ENCODE measurements around the gene C5orf52.
"Not testable (repeated sequence)": the region's sequence is repeated elsewhere in the genome, so short reads cannot be mapped to it uniquely, and the experiment has no call there.

C5orf52 gene

DNA sequence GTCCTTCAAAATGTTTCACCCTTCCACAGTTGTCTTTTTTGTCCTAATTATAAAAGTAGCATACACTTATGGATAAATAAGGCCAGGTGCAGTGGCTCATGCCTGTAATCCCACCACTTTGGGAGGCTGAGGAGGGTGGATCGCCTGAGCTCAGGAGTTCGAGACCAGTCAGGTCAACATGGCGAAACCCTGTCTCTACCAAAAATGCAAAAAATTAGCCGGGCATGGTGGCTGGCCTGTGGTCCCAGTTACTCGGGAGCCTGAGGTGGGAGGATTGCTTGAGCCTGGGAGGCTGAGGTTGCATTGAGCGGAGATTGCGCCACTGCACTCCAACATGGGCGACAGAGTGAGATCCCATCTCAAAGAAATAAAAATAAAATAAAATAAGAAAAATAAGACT lies 1.6 kb downstream of the C5orf52 start:
- no peak for DNase-seq
- in situ Hi-C loops (cut with MboI; ENCODE audit: low pct_unique_long_range_greater_than_20kb, low sequenced_read_pairs): no loop called here

DNA sequence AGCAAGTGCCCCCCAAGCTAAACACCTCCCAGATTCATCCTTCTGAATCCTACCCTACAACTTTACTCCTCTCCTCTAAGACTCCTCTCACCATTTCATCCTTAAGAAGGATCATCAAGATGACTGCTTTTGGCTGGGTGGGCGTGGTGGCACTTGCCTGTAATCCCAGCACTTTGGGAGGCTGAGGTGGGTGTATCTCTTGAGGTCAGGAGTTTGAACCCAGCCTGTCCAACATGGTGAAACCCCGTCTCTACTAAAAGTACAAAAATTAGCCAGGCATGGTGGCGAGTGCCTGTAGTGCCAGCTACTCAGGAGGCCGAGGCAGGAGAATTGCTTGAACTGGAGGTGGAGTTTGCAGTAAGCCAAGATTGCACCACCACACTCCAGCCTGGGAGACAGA lies 3.0 kb downstream of the C5orf52 start:
- in situ Hi-C loops (cut with MboI; ENCODE audit: low pct_unique_long_range_greater_than_20kb, low sequenced_read_pairs); DNase-seq: not testable (repeated sequence)

DNA sequence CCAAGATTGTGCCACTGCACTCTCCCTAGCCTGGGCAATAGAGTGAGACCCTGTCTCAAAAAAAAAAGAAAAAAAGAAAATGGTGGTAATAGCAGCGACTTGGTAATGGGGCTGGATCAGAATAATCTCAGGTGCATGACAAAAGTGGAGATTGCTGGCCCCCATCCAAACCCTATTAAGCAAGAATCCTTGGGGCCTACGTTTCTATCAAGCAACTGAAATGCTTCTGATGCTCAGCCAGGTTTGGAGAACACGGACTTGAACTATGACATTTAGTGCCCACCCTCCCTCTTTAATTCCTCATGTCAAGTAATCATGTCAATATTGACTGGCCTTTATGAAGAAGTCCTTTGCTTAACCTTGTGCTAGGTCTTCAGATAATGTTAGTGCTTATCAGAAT lies 6.6 kb downstream of the C5orf52 start:
- in situ Hi-C loops (cut with MboI; ENCODE audit: low pct_unique_long_range_greater_than_20kb, low sequenced_read_pairs): no loop called here
- no peak for DNase-seq

DNA sequence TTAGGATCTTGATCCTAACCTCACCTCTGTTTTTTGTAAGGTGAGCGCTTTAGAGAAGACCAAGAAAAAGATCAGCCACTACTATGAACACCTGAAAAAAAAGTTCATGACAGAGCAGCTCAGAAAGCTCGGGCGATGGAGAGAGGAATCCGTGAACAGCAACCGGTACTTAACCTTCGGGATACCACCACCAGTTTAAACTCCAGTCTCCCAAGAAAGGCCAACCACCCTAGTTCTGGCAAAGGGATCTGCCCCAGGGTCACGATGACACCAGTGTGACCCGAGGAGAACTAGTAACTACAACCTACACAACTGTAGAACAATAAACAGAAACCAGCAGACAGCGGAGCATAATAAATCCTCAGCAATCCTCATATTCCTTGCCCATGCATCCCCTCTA lies 8.5 kb downstream of the C5orf52 start:
- no peak for DNase-seq
- in situ Hi-C loops (cut with MboI; ENCODE audit: low pct_unique_long_range_greater_than_20kb, low sequenced_read_pairs): no loop called here

DNA sequence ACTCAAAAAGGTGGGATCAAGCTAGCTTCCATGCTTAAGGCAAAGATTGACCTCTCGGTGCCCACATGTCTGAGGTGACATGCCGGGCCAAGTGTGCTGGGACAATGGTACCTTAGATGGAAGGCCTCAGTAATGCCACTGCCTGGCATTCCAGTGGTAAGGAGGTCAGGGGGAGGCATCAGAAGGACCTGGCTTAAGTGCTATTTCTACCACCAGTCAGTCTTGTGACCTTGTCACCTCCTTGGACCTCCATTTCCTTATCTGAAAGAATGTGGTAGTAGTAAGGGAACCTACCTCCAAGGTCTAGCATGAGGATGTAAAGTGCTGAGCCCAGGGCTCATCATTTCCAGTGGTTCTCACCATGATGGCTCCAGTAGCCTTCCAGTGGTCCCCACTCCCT lies 8.9 kb downstream of the C5orf52 start:
- DNase-seq: no peak
- in situ Hi-C loops (cut with MboI; ENCODE audit: low pct_unique_long_range_greater_than_20kb, low sequenced_read_pairs): no loop called here

DNA sequence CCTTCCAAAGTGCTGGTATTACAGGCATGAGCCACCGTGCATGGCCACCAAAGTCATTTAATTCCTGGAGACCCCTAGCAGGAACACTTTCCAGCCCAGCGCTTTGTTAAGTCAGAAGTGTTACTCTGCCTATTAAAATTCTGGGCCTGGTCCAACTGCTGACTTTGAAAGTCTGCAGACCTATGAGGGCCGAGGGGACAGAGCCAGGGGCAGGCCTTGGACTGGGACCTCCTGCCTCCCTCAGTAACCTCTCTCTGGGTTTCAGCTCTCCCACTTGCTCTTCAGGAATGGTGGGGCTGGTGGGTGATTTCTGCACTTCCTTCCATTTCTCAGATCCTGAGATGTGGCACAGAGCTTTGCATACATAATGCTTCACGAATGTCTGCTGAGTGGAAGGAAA lies 9.7 kb downstream of the C5orf52 start:
- no peak for DNase-seq
- in situ Hi-C loops (cut with MboI; ENCODE audit: low pct_unique_long_range_greater_than_20kb, low sequenced_read_pairs): no loop called here

DNA sequence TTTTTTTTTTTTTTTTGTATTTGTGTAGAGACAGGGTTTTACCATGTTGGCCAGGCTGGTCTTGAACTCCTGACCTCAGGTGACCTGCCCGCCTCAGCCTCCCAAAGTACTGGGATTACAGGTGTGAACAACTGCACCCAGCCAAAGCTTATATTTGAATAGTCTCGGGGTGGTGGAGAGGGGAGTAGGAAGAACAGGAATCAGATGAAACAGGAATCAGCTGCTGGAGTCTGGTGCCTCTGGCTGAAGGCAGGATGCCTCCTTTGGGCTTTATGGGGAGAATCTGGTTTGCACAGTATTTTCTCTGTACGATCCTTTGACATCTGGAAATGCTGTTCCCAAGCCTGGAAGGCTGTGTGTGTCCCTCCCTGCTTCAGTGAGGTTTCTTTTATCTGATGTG lies 10.9 kb downstream of the C5orf52 start:
- in situ Hi-C loops (cut with MboI; ENCODE audit: low pct_unique_long_range_greater_than_20kb, low sequenced_read_pairs): no loop called here
- DNase-seq: no peak

DNA sequence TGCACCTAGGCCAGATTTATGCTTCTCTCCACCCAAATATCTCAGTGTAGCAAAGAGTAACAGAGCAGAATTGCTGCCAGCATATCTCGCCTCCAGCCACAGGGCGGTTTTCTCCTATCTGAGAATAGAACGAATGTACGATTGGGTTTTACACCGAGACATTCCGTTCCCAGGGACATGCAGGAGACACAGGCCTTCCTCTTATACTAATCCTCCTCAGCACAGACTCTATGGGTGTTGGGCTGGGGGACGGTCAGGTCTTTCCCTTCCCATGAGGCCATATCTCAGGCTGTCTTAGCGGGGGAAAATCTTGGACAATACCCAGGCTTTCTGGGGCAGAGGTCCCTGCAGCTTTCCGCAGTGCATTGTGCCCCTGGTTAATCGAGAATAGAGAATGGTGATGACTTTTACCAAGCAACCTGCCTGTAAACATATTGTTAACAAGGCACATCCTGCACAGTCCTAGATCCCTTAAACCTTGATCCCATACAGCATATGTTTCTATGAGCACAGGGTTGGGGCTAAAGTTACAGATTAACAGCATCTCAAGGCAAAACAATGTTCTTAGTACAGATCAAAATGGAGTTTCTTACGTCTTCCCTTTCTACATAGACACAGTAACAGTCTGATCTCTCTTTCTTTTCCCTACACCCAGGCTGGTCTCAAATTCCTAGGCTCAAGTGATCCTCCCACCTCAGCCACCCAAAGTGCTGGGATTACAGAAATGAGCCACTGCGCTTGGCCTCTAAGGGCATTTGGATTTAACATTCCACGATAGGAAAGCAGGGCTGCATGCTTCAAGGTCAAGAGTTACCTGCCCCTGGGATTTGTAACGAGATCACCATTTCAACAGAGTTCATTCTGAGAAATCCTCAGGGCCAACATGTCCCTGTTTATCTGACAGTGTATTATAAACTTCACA lies 15.2 kb downstream of the C5orf52 start:
- in situ Hi-C loops (cut with MboI; ENCODE audit: low pct_unique_long_range_greater_than_20kb, low sequenced_read_pairs); DNase-seq: not testable (repeated sequence)

DNA sequence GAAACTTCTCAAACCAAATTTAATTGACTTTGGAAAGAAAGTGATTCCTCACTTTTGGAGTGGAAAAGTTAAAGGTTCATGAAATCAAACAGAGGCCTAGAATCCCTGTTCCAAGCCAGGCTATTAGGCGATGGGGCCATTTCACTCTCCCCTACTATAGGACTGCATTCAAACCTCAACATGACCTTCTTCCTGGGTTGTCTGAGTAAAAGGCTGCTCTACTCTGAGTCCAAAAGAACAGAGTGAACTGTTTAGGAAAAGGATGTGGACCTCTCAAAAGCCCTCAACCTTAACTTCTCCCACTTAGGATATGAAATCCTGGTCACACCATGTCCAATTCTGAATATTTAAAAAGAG lies 15.8 kb downstream of the C5orf52 start:
- no peak for DNase-seq
- in situ Hi-C loops (cut with MboI; ENCODE audit: low pct_unique_long_range_greater_than_20kb, low sequenced_read_pairs): no loop called here

DNA sequence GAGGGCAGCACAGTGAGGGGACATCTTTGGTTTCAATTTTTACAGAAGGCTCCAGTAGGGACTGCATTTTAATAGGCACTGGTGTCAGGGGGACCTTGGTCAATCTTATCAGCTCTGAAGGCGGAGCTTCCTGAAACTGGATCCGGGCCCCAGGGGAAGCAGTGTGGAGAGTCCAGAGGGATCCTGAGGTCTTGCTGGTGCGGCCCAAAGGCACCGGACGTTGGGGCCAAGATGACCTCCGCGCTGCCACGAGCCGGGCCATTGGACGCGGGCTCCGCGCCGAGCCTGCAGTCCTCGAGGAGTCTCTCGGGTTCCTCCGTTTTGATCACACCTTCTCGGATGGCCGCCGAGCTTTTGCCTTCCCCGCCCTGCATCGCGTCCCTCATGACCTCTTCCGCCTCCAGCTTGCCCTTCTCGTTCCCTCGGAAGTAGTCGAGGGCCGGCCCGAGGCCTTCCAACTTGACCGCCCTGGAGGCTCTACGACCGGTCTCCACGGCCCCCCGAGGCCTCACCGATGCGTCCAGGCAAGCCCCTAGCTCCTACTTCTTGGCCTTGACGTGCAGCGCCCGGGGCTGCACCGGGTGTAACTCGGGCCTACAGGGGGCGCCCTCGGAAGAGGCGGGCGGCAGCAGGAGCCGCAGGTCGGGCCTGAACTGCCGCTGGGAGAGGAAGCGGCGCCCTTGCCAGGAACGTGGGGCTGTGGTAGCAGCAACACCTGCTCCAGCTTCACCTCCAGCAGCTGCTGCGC lies 18.8 kb downstream of the C5orf52 start:
- no peak for DNase-seq
- in situ Hi-C loops (cut with MboI; ENCODE audit: low pct_unique_long_range_greater_than_20kb, low sequenced_read_pairs): no loop called here

DNA sequence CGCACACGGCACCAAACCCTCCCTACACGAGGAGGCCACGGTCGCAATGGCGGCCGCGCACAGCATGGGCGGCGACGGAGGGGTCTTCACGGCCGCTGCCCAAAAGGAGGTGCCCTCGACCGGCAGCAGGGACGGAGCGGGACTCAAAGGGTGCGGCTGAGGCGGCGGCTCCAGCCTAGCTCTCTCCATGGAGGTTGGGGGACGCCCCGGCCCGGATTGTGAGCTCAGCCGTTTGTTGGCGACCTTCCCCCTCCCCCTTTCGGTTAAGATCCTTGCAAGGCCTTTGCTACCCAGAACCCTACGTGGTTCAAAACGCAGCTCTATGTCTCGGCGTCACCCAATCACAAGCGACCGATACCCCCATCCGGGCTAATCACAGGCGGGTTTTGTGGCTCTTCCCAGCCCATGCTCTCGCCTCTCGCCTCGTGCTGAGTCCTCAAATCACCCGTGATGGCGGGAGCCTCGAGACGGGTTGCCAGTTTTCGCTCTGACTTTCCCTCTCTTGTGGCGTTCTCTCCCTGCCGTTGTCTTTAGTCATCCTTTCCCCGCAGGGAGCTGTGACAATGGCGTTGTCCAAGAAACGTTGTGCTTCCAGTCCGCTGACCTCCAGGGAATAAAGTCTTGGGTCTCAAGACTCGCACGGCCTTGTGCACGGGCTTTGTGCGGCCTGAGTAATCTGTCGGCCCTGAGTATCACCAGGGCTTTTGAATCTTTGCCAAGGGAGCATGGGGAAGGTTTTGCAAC lies 19.5 kb downstream of the C5orf52 start:
- in situ Hi-C loops (cut with MboI; ENCODE audit: low pct_unique_long_range_greater_than_20kb, low sequenced_read_pairs): no loop called here
- no peak for DNase-seq

DNA sequence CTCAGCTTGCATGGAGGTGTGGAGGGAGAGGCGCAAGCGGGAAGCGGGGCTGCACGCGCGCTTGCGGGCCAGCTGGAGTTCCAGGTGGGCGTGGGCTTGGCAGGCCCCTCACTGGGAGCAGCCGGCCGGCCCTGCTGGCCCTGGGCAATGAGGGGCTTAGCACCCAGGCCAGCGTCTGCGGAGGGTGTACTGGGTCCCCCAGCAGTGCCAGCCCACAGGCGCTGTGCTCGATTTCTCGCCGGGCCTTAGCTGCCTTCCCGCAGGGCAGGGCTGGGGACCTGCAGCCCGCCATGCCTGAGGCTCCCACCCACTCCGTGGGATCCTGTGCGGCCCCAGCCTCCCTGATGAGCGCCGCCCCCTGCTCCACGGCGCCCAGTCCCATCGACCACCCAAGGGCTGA lies 22.5 kb downstream of the C5orf52 start:
- in situ Hi-C loops (cut with MboI; ENCODE audit: low pct_unique_long_range_greater_than_20kb, low sequenced_read_pairs); DNase-seq: not testable (repeated sequence)

DNA sequence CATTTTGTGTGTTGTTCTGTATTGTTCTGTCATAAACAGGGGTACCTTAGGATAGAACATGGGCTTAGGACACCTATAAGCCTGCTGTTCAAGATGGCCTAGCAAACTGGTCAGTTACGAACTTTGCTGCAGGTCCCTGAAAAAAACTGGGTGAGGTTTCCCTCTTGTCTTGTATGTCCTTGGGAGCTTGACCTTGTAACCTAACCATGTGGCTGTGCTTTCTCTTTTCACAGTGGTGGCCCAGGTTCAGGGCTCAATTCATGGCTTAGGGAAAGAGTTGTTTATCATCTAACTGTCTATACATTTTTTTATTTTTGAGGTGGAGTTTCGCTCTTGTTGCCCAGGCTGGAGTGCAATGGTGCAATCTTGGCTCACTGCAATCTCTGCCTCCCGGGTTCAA lies 24.8 kb downstream of the C5orf52 start:
- in situ Hi-C loops (cut with MboI; ENCODE audit: low pct_unique_long_range_greater_than_20kb, low sequenced_read_pairs); DNase-seq: not testable (repeated sequence)

DNA sequence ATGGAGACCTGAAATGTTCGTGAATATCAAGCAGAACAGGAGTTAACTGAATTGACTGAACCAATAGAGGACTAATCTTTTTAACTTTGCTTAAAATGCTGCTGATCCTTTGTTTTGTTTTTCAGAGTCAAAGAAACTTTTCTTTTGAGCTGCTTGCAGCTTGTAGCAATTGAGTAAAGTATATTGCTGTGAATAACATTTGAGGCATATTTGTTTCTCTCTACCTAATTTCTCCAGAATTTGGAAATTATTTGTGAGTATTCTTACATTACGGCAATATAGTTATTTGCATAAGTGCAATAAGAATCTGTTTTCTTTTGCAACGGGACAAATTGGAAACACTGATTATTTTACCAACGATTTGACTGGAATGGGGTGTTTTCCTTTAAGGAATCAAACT lies 27.3 kb downstream of the C5orf52 start:
- in situ Hi-C loops (cut with MboI; ENCODE audit: low pct_unique_long_range_greater_than_20kb, low sequenced_read_pairs); DNase-seq: not testable (repeated sequence)

DNA sequence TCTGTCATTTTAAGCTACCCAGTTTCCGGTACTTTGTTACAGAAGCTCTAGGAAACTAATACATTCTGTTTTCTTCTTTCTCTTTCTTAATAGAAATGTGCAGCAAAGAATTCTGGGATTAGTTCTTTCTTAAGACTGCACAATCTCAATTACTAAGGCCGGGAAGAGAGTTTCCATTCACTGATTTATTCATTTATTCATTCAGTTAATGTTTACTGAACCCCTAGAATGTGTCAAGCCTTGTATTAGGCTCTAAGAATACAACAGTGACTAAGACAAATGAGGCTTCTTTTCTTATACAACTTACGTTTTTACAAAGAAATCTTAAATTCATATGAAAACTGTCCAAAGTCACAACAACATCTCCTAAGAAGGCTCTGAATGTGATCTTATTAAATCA lies 32.4 kb downstream of the C5orf52 start:
- in situ Hi-C loops (cut with MboI; ENCODE audit: low pct_unique_long_range_greater_than_20kb, low sequenced_read_pairs): no loop called here
- DNase-seq: no peak

DNA sequence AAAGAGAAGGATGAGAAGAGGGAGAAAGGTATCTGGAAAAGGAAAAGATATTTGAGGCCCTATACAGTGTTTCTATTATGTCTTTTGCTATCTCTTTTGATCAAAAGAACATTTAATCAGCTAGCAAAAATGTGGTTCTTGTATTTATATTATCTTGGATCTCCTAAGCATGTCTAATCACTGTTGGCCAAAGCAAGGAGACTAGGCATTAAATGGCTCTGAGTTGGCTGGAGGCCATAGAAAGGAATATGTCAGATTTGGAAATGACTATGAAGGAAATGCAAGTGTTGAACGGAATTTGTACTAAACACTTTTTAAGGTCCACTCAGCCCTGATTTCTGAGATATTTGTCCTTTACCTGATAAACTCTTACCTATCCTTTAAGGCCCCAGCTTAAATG lies 37.5 kb downstream of the C5orf52 start:
- in situ Hi-C loops (cut with MboI; ENCODE audit: low pct_unique_long_range_greater_than_20kb, low sequenced_read_pairs): no loop called here
- no peak for DNase-seq

DNA sequence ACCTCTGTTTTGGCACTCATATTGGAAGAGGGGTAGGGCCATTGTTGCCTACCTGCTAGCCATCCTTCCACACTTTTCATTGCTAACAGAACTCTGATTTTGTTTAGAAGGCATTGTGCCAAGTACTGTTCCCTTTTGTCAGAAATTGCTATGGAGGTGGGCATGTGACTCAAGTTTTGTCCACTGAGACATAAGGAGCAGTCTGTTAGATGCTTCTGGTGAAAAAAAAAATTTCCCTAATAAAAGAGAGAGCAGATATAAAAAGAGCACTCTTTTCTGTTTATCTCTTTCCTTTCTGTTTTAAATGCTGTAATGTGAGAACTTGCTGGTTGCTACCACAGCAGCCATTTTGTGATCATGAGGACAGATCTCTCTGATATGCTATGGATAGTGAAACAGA lies 38.0 kb downstream of the C5orf52 start:
- no peak for DNase-seq
- in situ Hi-C loops (cut with MboI; ENCODE audit: low pct_unique_long_range_greater_than_20kb, low sequenced_read_pairs): no loop called here

DNA sequence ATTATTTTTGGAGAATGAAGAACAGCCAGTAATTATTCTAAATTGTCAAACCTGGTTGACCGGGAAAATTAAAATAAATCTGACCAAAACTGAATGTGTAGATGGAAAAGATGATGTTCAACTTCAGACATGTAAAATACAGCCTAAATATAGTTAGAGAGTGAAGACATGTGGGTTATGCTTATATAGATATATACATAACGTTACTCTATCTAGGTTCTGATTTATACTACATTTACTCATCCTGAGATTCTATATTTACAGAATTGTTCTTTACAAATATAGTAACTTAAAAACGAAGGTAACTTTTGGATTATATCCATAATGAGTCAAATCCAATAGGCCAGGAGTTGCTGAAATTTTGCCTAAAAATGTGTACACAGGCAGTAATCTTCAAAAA lies 39.1 kb downstream of the C5orf52 start:
- in situ Hi-C loops (cut with MboI; ENCODE audit: low pct_unique_long_range_greater_than_20kb, low sequenced_read_pairs): no loop called here
- DNase-seq: no peak

DNA sequence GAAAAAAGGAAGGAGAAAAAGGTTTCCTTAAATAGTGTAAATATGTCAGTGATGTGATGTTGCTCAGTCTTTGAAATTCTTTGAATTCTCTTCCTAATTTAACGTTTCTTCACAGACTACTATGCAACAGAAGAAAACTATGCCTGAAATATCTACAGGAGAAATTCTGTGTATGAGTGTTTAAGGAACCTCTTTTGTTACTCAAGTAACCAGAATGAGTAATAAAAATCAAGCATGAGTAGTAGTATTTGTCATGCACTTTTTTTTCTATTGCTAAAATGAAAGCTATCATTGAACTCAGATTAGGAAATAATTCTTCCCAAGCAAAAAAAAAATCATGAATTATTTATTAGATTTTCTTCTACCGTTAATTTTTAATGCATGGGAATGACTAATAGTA lies 39.5 kb downstream of the C5orf52 start:
- in situ Hi-C loops (cut with MboI; ENCODE audit: low pct_unique_long_range_greater_than_20kb, low sequenced_read_pairs): no loop called here
- no peak for DNase-seq
